GM12878 (cell line): ENCODE data around the gene MSH6. TPM values are rescaled to one million over a fixed set of nuclear protein-coding genes. Genes with fewer than 3 reads are reported as not detected.

ENCODE experiments used
- ASH2L ChIP-seq: fragments of 300-600, 200-600 bp; sonication (generic); IDR thresholded peaks from 2 replicates; pipeline ENCODE4 v1.6.1; 2017; ENCODE audit warnings: low read depth, mild to moderate bottlenecking, borderline replicate concordance
- ATF2 ChIP-seq: IDR thresholded peaks from 2 replicates; pipeline ENCODE4 v1.6.1; 2012; ENCODE audit warnings: low read length, inconsistent platforms
- ATF7 ChIP-seq: fragments of 450-650 bp; IDR thresholded peaks from 2 replicates; pipeline ENCODE4 v1.6.1; 2016; ENCODE audit warnings: low read depth, mild to moderate bottlenecking
- BHLHE40 ChIP-seq, 2 experiments: fragments of 450-650 bp in 1 of 2; IDR thresholded peaks; 2 replicates each; pipeline ENCODE4 v1.6.1; 2011 to 2017; ENCODE audit warnings: low read depth in 2 of 2, borderline replicate concordance in 1 of 2, improper control_type of control experiment in 1 of 2, low read length in 1 of 2, mild to moderate bottlenecking in 1 of 2
- CEBPB ChIP-seq, 2 experiments: fragments of 150-350 bp in 1 of 2; IDR thresholded peaks; 2 replicates each; pipeline ENCODE4 v1.6.1; 2012 to 2014; ENCODE audit warnings: low read depth in 2 of 2, low read length in 2 of 2, borderline replicate concordance in 1 of 2, inconsistent platforms in 1 of 2
- CHD2 ChIP-seq: IDR thresholded peaks from 2 replicates; pipeline ENCODE4 v1.6.1; 2011; ENCODE audit warnings: low read depth, low read length, improper control_type of control experiment, borderline replicate concordance
- DPF2 ChIP-seq: fragments of 450-650 bp; IDR thresholded peaks from 2 replicates; pipeline ENCODE4 v1.6.1; 2017; ENCODE audit warnings: mild to moderate bottlenecking
- ESRRA ChIP-seq: IDR thresholded peaks from 2 replicates; pipeline ENCODE4 v1.6.1; 2012; ENCODE audit warnings: mild to moderate bottlenecking, low read length, improper control_type of control experiment
- FOS ChIP-seq: IDR thresholded peaks from 3 replicates; pipeline ENCODE4 v1.6.1; 2011; ENCODE audit warnings: borderline replicate concordance; ENCODE audit not compliant: insufficient read length; ENCODE audit errors: extremely low read depth
- FOXK2 ChIP-seq: fragments of 450-650 bp; IDR thresholded peaks from 2 replicates; pipeline ENCODE4 v1.6.1; 2017; ENCODE audit warnings: mild to moderate bottlenecking, moderate library complexity
- FOXM1 ChIP-seq: IDR thresholded peaks from 2 replicates; pipeline ENCODE4 v1.6.1; 2012; ENCODE audit warnings: low read depth, mild to moderate bottlenecking, inconsistent platforms, low read length, moderate library complexity
- IKZF1 ChIP-seq: fragments of 450-650 bp; conservative IDR thresholded peaks from 2 replicates; pipeline ENCODE4 v1.6.1; 2017; ENCODE audit warnings: antibody characterized with exemption, mild to moderate bottlenecking
- MEF2A ChIP-seq: IDR thresholded peaks from 2 replicates; pipeline ENCODE4 v1.6.1; 2011; ENCODE audit warnings: low read depth, mild to moderate bottlenecking, low read length, moderate library complexity; ENCODE audit not compliant: insufficient read depth
- MTA3 ChIP-seq: IDR thresholded peaks from 2 replicates; pipeline ENCODE4 v1.6.1; 2012; ENCODE audit warnings: low read length, inconsistent platforms, borderline replicate concordance
- NR2F1 ChIP-seq: fragments of 450-650 bp; conservative IDR thresholded peaks from 2 replicates; pipeline ENCODE4 v1.6.1; 2017; ENCODE audit warnings: mild to moderate bottlenecking
- PML ChIP-seq: IDR thresholded peaks from 2 replicates; pipeline ENCODE4 v1.6.1; 2012; ENCODE audit warnings: low read length, inconsistent platforms
- RAD51 ChIP-seq: fragments of 450-650 bp; IDR thresholded peaks from 2 replicates; pipeline ENCODE4 v1.6.1; 2016; ENCODE audit warnings: moderate library complexity, mild to moderate bottlenecking, inconsistent platforms
- RCOR1 ChIP-seq: conservative IDR thresholded peaks from 2 replicates; pipeline ENCODE4 v1.6.1; 2012; ENCODE audit warnings: low read depth, low read length, improper control_type of control experiment
- RUNX3 ChIP-seq: IDR thresholded peaks from 2 replicates; pipeline ENCODE4 v1.6.1; 2012; ENCODE audit warnings: low read length, inconsistent platforms
- SMARCA5 ChIP-seq: fragments of 450-650 bp; IDR thresholded peaks from 2 replicates; pipeline ENCODE4 v1.6.1; 2017; ENCODE audit warnings: mild to moderate bottlenecking
- SPI1 ChIP-seq: IDR thresholded peaks from 2 replicates; pipeline ENCODE4 v1.6.1; 2011; ENCODE audit warnings: low read depth, mild to moderate bottlenecking, low read length, moderate library complexity, borderline replicate concordance; ENCODE audit not compliant: insufficient read depth
- TBL1XR1 ChIP-seq: IDR thresholded peaks from 2 replicates; pipeline ENCODE4 v1.6.1; 2012; ENCODE audit warnings: low read depth, low read length, improper control_type of control experiment
- TCF7 ChIP-seq: IDR thresholded peaks from 2 replicates; pipeline ENCODE4 v1.6.1; 2014; ENCODE audit warnings: antibody characterized with exemption, borderline replicate concordance
- USF2 ChIP-seq: IDR thresholded peaks from 2 replicates; pipeline ENCODE4 v1.6.1; 2011; ENCODE audit warnings: low read depth, low read length, improper control_type of control experiment, borderline replicate concordance
- YBX1 ChIP-seq: fragments of 450-650 bp; IDR thresholded peaks from 2 replicates; pipeline ENCODE4 v1.6.1; 2016; ENCODE audit warnings: antibody characterized with exemption
- ZNF384 ChIP-seq: IDR thresholded peaks from 2 replicates; pipeline ENCODE4 v1.6.1; 2012; ENCODE audit warnings: low read depth, mild to moderate bottlenecking, low read length, improper control_type of control experiment, borderline replicate concordance
- polyA plus RNA-seq, 11 experiments: library from polyadenylated mRNA; depleted of rRNA in 4 of 11; unstranded in 6 of 11; stranded (reverse) in 5 of 11; fragments of >200 nt; fragmentation: Nextera tagmentation in 4 of 11; fragmentation: Illumina TruSeq in 1 of 11; extraction: Ambion mirVana in 4 of 11; extraction: Trizol in 1 of 11; gene quantifications; 1 replicate in 1 of 11; 2 replicates in 10 of 11; pipeline versions ENCODE4 v1.2.1 to v1.2.3, GENCODE V29; 2011 to 2016; ENCODE audit warnings: inconsistent platforms in 2 of 11, missing spikeins in 2 of 11, low read depth in 1 of 11
- total RNA-seq, 4 experiments: library from RNA; depleted of rRNA in 3 of 4; stranded (reverse); fragments of >200 nt in 3 of 4; fragmentation: Illumina TruSeq in 1 of 4; extraction: Trizol in 1 of 4; gene quantifications; 2 replicates each; pipeline versions ENCODE4 v1.2.1 to v1.2.3, GENCODE V29; 2013 to 2021
- TF ChIP-seq, protein P1 (sequence below): fragments of 450-650 bp; IDR thresholded peaks from 2 replicates; pipeline ENCODE4 v1.6.1; 2017; ENCODE audit warnings: low read depth, mild to moderate bottlenecking, moderate library complexity
- TF ChIP-seq, protein P2 (sequence below): IDR thresholded peaks from 2 replicates; pipeline ENCODE4 v1.6.1; 2011; ENCODE audit warnings: mild to moderate bottlenecking, low read depth, low read length, moderate library complexity; ENCODE audit not compliant: insufficient replicate concordance

MSH6 gene
- total and polyA plus RNA-seq, 10 of the 15 experiments (the other 5 are each of a cell fraction or from before 2014, with no cell fraction given): 12.4 to 108 (median 67.4) TPM

DNA sequence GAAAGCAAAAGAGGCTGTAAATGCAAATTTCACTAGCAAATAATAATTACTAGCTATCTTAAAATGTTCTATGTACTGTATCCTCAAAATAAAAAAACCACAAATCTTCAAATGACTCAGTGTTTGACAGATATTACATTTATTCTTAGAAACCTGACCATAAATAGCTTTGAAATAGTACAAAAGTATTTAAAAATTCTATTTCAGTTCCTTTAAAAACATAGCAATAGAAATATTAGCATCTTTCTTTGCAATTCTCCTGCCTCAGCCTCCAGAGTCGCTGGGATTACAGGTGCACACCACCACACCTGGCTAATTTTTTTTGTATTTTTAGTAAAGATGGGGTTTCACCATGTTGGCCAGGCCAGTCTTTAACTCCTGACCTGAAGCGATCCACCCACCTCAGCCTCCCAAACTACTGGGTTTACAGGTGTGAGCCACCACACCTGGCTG is 50.6 kb downstream of the MSH6 start (continued):
- TF ChIP-seq RCOR1 (no peak), IKZF1 (peak; percentile 53), RAD51 (peak; percentile 13; the same call in 1 of the 2 replicates), ATF7 (peak; percentile 75), USF2 (no peak), TCF7 (peak; percentile 63; the same call in 1 of the 2 replicates), ZNF384 (no peak), ESRRA (no peak), SPI1 (0 out of 2 replicates have a peak, but pooled peaks have one; percentile 16), CEBPB (IDR thresholded peaks at IDR 0.05; ENCODE audit: borderline replicate concordance in 1 of 2, low read depth in 2 of 2, low read length in 2 of 2) (peak in 1 of 2 experiments; percentile 62; a peak in 1 of 4 replicates), MEF2A (peak; percentile 100), FOXK2 (no peak), ASH2L (no peak), YBX1 (no peak), TBL1XR1 (peak; percentile 99), PML (peak; percentile 70), NR2F1 (0 out of 2 replicates have a peak, but pooled peaks have one; percentile 30), BHLHE40 (IDR thresholded peaks at IDR 0.05; ENCODE audit: borderline replicate concordance in 1 of 2, low read depth in 2 of 2, low read length in 1 of 2) (peak; percentile 49 to 56; a peak in 3 of 4 replicates), ATF2 (peak; percentile 93), SMARCA5 (peak; percentile 80; the same call in 1 of the 2 replicates), FOS (no peak), FOXM1 (peak; percentile 73; the same call in 1 of the 2 replicates), CHD2 (no peak), MTA3 (peak; percentile 79; the same call in 1 of the 2 replicates), RUNX3 (peak; percentile 95), DPF2 (peak; percentile 73)
- TF ChIP-seq, protein P1, sequence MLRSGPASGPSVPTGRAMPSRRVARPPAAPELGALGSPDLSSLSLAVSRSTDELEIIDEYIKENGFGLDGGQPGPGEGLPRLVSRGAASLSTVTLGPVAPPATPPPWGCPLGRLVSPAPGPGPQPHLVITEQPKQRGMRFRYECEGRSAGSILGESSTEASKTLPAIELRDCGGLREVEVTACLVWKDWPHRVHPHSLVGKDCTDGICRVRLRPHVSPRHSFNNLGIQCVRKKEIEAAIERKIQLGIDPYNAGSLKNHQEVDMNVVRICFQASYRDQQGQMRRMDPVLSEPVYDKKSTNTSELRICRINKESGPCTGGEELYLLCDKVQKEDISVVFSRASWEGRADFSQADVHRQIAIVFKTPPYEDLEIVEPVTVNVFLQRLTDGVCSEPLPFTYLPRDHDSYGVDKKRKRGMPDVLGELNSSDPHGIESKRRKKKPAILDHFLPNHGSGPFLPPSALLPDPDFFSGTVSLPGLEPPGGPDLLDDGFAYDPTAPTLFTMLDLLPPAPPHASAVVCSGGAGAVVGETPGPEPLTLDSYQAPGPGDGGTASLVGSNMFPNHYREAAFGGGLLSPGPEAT: peak; percentile 68
- TF ChIP-seq, protein P2, sequence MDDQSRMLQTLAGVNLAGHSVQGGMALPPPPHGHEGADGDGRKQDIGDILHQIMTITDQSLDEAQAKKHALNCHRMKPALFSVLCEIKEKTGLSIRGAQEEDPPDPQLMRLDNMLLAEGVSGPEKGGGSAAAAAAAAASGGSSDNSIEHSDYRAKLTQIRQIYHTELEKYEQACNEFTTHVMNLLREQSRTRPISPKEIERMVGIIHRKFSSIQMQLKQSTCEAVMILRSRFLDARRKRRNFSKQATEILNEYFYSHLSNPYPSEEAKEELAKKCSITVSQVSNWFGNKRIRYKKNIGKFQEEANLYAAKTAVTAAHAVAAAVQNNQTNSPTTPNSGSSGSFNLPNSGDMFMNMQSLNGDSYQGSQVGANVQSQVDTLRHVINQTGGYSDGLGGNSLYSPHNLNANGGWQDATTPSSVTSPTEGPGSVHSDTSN: no peak
